Measurements from ENCODE around the gene ARHGAP22.

ARHGAP22 gene

DNA sequence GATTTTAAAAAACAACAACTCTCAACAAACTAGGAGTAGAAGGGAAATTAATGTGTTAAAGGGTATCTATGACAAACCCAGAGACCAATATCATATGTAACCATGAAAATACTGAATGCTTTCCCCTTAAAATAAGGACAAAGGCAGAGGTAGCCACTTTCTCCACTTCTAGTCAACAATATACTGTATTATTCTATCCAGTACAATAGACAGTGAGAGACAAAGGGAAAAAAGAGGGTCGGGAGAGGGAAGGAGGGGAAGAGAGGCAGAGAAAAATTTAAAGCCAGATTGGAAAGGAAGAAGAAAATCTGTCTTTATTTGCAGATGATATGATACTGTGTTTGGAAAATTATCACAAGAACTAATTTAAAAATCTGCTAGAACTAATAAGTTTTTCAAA is 40.7 kb upstream of the ARHGAP22 start:
- TF ChIP-seq FOXP2 (optimal IDR thresholded peaks at IDR 0.05; ENCODE audit: borderline replicate concordance, extremely low read depth, extremely low read length, insufficient read depth) (no peak), SIN3A (IDR thresholded peaks at IDR 0.05; ENCODE audit: borderline replicate concordance, insufficient read depth, low read length) (no peak), POLR2AphosphoS5 (IDR thresholded peaks at IDR 0.05; ENCODE audit: low read depth, low read length) (no peak), TAF1 (IDR thresholded peaks at IDR 0.05; ENCODE audit: borderline replicate concordance, insufficient read depth, low read length) (no peak)
- TF ChIP-seq, protein P1, sequence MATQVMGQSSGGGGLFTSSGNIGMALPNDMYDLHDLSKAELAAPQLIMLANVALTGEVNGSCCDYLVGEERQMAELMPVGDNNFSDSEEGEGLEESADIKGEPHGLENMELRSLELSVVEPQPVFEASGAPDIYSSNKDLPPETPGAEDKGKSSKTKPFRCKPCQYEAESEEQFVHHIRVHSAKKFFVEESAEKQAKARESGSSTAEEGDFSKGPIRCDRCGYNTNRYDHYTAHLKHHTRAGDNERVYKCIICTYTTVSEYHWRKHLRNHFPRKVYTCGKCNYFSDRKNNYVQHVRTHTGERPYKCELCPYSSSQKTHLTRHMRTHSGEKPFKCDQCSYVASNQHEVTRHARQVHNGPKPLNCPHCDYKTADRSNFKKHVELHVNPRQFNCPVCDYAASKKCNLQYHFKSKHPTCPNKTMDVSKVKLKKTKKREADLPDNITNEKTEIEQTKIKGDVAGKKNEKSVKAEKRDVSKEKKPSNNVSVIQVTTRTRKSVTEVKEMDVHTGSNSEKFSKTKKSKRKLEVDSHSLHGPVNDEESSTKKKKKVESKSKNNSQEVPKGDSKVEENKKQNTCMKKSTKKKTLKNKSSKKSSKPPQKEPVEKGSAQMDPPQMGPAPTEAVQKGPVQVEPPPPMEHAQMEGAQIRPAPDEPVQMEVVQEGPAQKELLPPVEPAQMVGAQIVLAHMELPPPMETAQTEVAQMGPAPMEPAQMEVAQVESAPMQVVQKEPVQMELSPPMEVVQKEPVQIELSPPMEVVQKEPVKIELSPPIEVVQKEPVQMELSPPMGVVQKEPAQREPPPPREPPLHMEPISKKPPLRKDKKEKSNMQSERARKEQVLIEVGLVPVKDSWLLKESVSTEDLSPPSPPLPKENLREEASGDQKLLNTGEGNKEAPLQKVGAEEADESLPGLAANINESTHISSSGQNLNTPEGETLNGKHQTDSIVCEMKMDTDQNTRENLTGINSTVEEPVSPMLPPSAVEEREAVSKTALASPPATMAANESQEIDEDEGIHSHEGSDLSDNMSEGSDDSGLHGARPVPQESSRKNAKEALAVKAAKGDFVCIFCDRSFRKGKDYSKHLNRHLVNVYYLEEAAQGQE (IDR thresholded peaks at IDR 0.05; ENCODE audit: insufficient read depth in 1 of 2, low read depth in 2 of 2, low read length in 2 of 2) = no peak

DNA sequence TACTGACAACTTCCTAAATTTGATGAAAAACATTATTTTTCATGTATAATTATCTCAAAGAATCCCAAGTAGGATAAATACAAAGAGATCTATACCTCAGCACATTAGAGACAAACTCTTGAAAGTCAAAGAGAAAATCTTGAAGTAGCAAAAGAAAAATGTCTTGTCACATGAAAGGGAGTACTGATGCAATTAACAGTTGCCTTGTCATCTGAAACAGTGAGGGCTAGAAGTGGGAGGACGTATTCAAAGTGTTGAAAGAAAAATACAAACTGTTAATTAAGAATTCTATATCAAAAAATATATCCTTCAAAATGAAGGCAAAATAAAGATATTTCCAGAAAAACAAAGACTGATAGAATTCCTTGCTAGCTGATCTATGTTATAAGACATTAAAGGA is 35.5 kb upstream of the ARHGAP22 start:
- TF ChIP-seq FOXP2 (optimal IDR thresholded peaks at IDR 0.05; ENCODE audit: borderline replicate concordance, extremely low read depth, extremely low read length, insufficient read depth) (no peak), SIN3A (IDR thresholded peaks at IDR 0.05; ENCODE audit: borderline replicate concordance, insufficient read depth, low read length) (no peak), TAF1 (IDR thresholded peaks at IDR 0.05; ENCODE audit: borderline replicate concordance, insufficient read depth, low read length) (no peak), POLR2AphosphoS5 (IDR thresholded peaks at IDR 0.05; ENCODE audit: low read depth, low read length) (no peak)

DNA sequence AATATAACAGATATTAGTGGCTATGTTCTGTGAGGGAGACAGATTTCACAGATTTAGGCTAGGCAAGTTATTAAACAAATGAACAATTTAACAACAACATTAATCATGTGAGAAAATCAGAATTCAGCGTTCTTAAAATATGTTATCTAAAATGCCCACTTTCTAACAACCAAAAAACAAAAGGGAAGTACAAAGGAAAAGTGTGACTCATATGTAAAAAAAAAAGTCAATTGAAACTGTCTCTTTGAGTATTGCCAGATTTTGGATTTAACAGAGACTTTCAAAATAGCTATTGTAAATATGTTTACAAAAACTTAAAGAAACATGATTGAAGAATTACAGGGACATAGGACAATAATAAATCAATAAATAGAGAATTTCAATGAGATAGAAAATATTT is 34.8 kb upstream of the ARHGAP22 start:
- TF ChIP-seq, protein P1 (IDR thresholded peaks at IDR 0.05; ENCODE audit: insufficient read depth in 1 of 2, low read depth in 2 of 2, low read length in 2 of 2) = no peak
- TF ChIP-seq FOXP2 (optimal IDR thresholded peaks at IDR 0.05; ENCODE audit: borderline replicate concordance, extremely low read depth, extremely low read length, insufficient read depth) = no peak

DNA sequence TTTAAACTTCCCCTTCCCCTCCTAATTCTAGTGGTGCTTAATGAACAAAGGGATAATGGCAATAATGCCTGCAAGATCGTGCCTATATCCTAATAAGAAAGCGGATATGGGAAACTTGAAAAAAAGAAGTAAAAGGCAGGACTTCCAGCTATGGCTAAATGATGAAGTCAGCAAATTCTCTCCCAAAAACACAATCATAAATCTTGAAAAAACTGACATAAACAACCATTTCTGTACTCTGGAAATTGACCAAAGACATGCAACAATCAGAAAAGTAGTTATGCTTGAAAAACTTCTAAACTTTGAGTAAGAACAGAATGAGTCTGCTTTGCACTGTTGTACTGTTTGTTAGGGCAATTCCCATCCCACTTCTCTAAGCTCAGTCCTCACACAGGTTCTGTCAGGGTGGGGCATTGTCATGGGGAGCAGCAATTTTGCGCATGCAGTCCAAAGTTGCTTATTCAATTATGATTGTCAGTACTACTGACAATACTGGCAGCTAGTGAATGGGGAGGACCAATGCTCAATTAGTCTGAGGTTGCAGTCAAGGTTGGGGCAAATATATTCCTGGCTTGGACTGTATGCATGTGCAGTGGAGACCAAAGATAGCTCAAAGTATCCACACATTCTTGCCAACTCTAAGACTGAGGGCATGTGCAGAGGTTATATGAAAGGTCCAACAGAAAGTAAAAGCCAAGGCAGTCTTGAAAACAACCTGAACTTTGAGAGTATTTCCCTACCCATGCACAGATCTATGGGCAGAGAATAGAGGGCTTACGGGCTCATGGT is 34.1 kb upstream of the ARHGAP22 start:
- TF ChIP-seq TAF1 (IDR thresholded peaks at IDR 0.05; ENCODE audit: borderline replicate concordance, insufficient read depth, low read length) (no peak), POLR2AphosphoS5 (IDR thresholded peaks at IDR 0.05; ENCODE audit: low read depth, low read length) (no peak), FOXP2 (optimal IDR thresholded peaks at IDR 0.05; ENCODE audit: borderline replicate concordance, extremely low read depth, extremely low read length, insufficient read depth) (no peak), SIN3A (IDR thresholded peaks at IDR 0.05; ENCODE audit: borderline replicate concordance, insufficient read depth, low read length) (no peak)
- TF ChIP-seq, protein P1 (IDR thresholded peaks at IDR 0.05; ENCODE audit: insufficient read depth in 1 of 2, low read depth in 2 of 2, low read length in 2 of 2) = no peak

DNA sequence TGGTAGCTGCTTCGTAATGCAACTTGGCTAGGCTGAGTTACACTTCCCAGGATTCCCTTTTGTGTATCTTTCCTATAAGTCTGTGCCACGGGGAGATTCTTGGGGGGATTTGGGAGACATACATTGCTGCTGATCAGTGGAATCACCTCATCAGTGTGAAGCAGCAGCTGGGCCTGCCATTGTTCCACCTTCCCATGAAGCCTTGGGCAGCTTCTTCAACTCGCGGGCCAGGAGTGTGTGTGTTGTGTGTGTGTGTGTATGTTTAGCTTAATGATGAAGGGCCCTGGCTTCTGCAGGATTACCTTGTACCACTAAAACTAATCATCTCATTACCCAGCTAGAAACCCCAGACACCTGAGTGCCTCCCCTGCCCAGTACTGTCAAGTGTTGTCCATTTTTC is 33.3 kb upstream of the ARHGAP22 start:
- no peak for TF ChIP-seq FOXP2 (optimal IDR thresholded peaks at IDR 0.05; ENCODE audit: borderline replicate concordance, extremely low read depth, extremely low read length, insufficient read depth)
- TF ChIP-seq TAF1 (IDR thresholded peaks at IDR 0.05; ENCODE audit: borderline replicate concordance, insufficient read depth, low read length) = no peak
- TF ChIP-seq POLR2AphosphoS5 (IDR thresholded peaks at IDR 0.05; ENCODE audit: low read depth, low read length) = no peak
- TF ChIP-seq, protein P1 (IDR thresholded peaks at IDR 0.05; ENCODE audit: insufficient read depth in 1 of 2, low read depth in 2 of 2, low read length in 2 of 2) = no peak
- TF ChIP-seq SIN3A (IDR thresholded peaks at IDR 0.05; ENCODE audit: borderline replicate concordance, insufficient read depth, low read length) = no peak

All from PFSK-1 (cell line).